Epithelial cell of esophagus (primary cell): Measurements from ENCODE around the gene ALDH8A1.
A peak's percentile ranks its signal among the peaks of the same experiment; 100 is the strongest.
"Not testable (repeated sequence)": the region's sequence is repeated elsewhere in the genome, so short reads cannot be mapped to it uniquely, and the experiment has no call there.

Source experiments
- DNase-seq: peaks from one replicate; pipeline ENCODE4 v3.0.0; 2010; ENCODE audit warnings: low read depth
- H3K4me3 ChIP-seq: 2 replicates; pipeline ENCODE4 v1.5.1; 2011; ENCODE audit warnings: mild to moderate bottlenecking, low read length, control low read depth
- TF ChIP-seq, protein P1 (sequence below): IDR thresholded peaks from 2 replicates; pipeline ENCODE4 v1.5.1; 2011; ENCODE audit warnings: low read depth, mild to moderate bottlenecking, low read length, control low read depth, inconsistent platforms; ENCODE audit not compliant: insufficient read depth; ENCODE audit errors: missing control alignments

Gene ALDH8A1

GRCh38 chr6:134918418-134918961 is 31.4 kb downstream of the ALDH8A1 start:
- H3K4me3 ChIP-seq: no peak overlapping the region
- TF ChIP-seq, protein P1, sequence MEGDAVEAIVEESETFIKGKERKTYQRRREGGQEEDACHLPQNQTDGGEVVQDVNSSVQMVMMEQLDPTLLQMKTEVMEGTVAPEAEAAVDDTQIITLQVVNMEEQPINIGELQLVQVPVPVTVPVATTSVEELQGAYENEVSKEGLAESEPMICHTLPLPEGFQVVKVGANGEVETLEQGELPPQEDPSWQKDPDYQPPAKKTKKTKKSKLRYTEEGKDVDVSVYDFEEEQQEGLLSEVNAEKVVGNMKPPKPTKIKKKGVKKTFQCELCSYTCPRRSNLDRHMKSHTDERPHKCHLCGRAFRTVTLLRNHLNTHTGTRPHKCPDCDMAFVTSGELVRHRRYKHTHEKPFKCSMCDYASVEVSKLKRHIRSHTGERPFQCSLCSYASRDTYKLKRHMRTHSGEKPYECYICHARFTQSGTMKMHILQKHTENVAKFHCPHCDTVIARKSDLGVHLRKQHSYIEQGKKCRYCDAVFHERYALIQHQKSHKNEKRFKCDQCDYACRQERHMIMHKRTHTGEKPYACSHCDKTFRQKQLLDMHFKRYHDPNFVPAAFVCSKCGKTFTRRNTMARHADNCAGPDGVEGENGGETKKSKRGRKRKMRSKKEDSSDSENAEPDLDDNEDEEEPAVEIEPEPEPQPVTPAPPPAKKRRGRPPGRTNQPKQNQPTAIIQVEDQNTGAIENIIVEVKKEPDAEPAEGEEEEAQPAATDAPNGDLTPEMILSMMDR: no peak
- no peak for DNase-seq

DNA sequence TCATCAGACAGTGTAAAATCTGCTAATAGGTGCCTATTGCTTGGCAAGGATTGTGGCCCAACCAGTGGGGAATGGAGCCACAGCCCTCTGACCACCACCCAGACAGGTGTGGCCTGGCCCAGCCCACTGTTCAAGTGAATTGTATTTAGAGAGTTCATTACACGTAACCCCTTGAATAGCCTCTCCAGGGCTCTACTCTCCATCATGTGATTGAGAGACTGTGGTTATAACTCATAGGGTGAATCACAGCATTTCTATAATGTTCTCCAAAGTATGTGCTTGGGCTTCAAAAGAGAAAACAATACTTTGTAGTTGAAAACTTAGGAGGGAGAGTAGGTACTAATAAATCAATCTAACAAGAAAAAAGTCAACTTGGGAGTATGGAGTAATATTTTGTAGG is 38.4 kb downstream of the ALDH8A1 start:
- DNase-seq: peak; percentile 89
- H3K4me3 ChIP-seq: no peak overlapping the region
- TF ChIP-seq, protein P1: no peak

- H3K4me3 ChIP-seq: no peak overlapping the region
- TF ChIP-seq, protein P1: no peak
- DNase-seq: no peak
Observed at GRCh38 chr6:134910593-134910935, 39.3 kb downstream of the ALDH8A1 start.

- H3K4me3 ChIP-seq: no peak overlapping the region
- no peak for DNase-seq
Observed at GRCh38 chr6:134909701-134910592, 40.0 kb downstream of the ALDH8A1 start.

DNA sequence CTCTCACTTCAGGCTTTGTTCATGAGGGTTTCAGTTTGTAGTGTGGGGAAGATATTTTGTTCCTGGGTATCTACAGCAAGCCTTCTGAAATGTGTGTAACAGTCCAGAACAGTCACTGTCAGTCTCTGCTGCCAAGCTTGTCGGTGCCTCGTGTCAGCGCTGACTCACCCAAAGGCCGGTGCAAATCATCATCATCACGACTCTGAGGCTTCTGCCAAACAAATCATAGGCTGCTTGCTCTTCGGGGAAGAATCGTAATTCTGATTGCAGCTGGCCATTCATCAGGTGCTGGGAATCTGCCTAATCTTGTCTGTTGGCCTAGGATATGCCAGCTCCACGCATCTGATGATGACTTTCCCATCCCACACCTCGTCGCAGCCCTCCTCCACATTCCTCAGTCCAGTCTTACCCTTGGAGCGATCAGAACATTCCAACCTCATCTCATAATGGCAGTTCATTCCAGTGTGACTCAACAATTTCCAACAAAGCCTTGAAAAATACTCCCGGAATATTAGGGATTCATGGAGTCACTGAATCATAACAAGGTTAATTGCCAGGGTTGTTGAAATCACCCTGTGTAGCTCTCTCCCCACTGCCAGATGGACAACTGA is 40.9 kb downstream of the ALDH8A1 start:
- no peak overlapping the region for H3K4me3 ChIP-seq
- DNase-seq: peak; percentile 100
- TF ChIP-seq, protein P1: no peak

More at GRCh38 chr6:134909701-134910592, 40.0 kb downstream of the ALDH8A1 start:
- TF ChIP-seq, protein P1: no peak

GRCh38 chr6:134904731-134905130 is 45.2 kb downstream of the ALDH8A1 start:
- DNase-seq, H3K4me3 ChIP-seq: not testable (repeated sequence)

GRCh38 chr6:134903448-134903847 is 46.5 kb downstream of the ALDH8A1 start:
- DNase-seq: no peak
- TF ChIP-seq, protein P1: no peak
- H3K4me3 ChIP-seq: no peak overlapping the region
